ENCODE measurements around the gene URB1. TPM values are rescaled to one million over a fixed set of nuclear protein-coding genes. Genes with fewer than 3 reads are reported as not detected.
"Not testable (repeated sequence)": the region's sequence is repeated elsewhere in the genome, so short reads cannot be mapped to it uniquely, and the experiment has no call there.

Gene URB1, protein sequence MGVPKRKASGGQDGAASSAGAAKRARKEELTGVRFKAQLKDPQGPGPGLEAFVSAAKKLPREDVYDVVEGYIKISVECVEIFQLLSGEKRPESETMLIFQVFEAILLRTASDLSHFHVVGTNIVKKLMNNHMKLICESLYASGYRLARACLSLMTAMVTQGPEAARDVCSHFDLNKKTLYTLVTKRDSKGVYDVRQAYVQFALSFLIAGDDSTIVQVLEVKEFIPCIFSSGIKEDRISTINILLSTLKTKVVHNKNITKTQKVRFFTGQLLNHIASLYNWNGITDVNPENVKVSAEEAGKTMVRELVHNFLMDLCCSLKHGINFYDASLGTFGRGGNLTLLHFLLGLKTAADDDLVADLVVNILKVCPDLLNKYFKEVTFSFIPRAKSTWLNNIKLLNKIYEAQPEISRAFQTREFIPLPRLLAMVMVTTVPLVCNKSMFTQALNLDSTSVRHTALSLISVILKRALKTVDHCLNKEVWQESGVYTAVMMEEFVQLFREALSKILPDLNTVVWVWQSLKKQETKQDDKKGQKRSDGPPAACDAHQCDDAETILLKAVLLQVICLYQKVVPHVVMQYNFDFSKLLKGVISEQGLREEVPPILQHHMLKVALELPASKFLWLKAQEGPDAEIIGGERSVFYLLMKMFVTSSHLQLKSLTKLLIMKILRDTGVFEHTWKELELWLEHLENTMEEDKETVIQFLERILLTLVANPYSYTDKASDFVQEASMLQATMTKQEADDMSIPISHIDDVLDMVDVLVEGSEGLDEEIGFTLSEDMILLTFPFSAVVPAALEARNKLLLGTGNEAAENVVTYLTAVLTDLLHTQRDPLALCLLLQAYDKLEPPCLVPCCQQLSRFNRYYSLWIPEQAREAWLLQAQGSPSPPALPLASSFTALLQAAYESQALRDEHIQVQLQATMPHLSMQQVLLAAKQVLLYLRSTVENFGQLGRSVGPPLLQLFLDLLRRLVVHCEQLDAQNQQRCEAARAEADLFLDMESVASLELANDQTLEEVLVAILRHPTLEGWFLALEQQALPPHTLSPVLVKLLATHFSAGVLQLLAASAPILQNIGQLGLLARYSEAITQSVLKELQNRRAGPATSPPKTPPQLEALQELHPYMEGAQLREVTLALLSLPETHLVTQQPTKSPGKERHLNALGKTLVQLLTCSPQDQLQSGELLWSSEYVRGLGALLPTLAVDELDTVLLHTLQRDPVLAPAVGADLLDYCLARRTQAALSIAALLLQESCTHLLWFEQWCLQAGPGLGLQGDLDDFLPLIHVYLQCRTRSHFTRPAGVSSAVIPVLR (N-terminal part only)
- 5.3 TPM for polyA plus RNA-seq (2012; ENCODE audit: low read depth, missing spikeins)

DNA sequence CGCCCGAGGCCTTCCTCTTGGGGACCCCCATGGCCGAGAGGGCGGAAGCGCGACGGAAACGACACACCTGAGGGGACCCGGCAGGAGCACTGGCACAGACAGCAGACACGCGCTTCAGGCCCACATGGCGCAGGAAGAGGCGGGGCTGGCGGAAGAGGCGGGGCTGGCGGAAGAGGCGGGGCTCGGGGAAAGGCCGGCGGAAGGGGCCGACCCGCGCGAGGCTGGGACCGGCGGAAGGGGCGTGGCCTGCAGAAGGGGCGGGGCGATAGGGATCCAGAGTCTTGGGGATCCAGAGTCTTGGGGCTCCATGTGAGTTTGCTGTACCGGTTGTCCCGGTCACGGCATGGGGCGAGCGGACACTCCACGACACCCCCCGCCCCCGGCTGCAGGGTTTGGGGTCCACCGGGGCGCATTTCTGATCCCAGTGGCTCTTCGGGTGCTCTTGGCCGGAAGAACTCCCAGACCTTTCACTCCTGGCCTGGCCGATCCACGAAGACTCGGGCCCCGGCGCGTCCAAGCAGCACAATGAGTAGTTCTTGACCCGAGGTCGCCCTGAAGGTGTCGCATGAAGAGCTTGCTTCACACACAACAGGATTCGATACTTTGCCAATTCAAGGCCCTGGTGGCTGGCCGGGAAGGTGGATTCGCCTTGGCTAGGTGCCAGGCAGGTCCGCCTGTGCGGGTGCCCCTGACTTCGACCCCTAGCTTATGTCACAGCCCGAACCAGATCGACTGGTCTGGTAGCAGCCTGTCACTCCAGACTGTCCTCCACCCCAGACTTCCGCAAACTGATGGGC is at the start of gene URB1:
URB1 (minus strand) TSS at position 133 of the 797 bp plus-strand sequence; CDS start at position 31, 102 bp downstream.
- FAIRE-seq (peak; percentile 79), DNase-seq (ENCODE audit: insufficient read length, low spot score) (peak; percentile 93)
- TF ChIP-seq POLR2A (IDR thresholded peaks at IDR 0.05; ENCODE audit: low read depth, low read length), result peak; percentile 73
- TF ChIP-seq TAF1 (IDR thresholded peaks at IDR 0.05; ENCODE audit: low read depth, low read length), result peak; percentile 69
- no peak for TF ChIP-seq PAX5 (IDR thresholded peaks at IDR 0.05; ENCODE audit: insufficient read depth, low read length, severe bottlenecking)
- peak; percentile 70 for TF ChIP-seq SPI1 (IDR thresholded peaks at IDR 0.05; ENCODE audit: low read depth, low read length)
- peak; percentile 24; the same call in 1 of the 2 replicates for TF ChIP-seq POU2F2 (IDR thresholded peaks at IDR 0.05; ENCODE audit: low read depth, low read length)
- peak; percentile 71 for TF ChIP-seq POLR2AphosphoS5 (IDR thresholded peaks at IDR 0.05; ENCODE audit: low read depth, low read length)

DNA sequence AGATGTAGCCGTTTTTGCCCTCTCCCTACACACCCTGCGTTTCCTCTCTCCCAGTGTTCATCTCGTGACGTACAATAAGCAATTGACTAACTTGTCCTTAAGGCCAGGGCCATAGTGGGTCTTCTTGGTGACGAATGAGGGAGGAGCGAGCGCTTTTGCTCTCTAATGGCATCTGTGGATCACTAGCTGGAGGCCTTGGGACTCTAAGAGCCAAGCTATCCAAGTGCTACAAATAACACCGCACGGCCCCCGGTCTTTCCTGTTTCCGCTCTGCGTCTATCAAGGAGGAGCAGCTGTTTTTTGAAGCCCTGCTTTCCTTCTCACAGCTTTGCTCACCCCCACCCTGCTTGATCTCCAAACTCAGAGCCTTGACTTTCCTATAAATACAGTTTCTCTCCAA is 44.9 kb upstream of the URB1 start:
- no peak for TF ChIP-seq TAF1 (IDR thresholded peaks at IDR 0.05; ENCODE audit: low read depth, low read length)
- no peak for TF ChIP-seq POLR2AphosphoS5 (IDR thresholded peaks at IDR 0.05; ENCODE audit: low read depth, low read length)
- no peak for TF ChIP-seq SPI1 (IDR thresholded peaks at IDR 0.05; ENCODE audit: low read depth, low read length)
- TF ChIP-seq POLR2A (IDR thresholded peaks at IDR 0.05; ENCODE audit: low read depth, low read length), result no peak
- TF ChIP-seq POU2F2 (IDR thresholded peaks at IDR 0.05; ENCODE audit: low read depth, low read length), result no peak
- TF ChIP-seq PAX5 (IDR thresholded peaks at IDR 0.05; ENCODE audit: insufficient read depth, low read length, severe bottlenecking), result no peak
- FAIRE-seq, result no peak

DNA sequence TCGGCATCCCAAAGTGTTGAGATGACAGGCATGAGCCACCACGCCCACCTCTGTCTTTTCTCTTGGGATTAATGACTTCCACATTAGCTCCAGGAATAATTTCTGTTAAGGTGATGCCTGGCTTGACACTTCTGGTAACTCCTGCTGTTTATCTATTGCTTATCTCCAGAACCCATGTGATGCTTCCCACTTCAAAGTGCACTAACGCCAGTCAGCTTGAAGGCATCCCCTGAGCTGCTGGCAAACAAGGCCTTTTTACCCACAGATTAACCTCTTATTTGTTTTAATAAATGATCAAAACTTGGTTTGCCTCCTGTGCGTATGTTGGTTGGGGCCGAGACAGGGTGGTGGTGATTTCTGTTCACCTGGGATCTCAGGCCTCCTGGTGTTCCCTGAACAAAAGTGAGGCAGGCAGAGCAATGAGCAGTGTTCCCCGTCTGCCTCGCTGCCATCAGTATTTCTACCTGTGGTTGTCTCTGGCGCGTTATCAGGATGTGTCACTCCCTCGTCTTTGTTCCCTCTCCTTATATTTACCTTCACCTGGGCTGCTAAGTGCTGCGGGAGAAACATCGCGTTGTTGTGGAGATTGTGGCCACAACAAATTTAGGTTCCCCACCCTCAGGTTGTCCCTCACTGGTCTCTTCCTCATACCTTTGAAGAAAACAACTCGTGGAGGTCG is 40.3 kb upstream of the URB1 start:
- not testable (repeated sequence) for DNase-seq (ENCODE audit: insufficient read length, low spot score); FAIRE-seq

More for the DNA sequence above, 44.9 kb upstream of the URB1 start:
- no peak for DNase-seq (ENCODE audit: insufficient read length, low spot score)

DNA sequence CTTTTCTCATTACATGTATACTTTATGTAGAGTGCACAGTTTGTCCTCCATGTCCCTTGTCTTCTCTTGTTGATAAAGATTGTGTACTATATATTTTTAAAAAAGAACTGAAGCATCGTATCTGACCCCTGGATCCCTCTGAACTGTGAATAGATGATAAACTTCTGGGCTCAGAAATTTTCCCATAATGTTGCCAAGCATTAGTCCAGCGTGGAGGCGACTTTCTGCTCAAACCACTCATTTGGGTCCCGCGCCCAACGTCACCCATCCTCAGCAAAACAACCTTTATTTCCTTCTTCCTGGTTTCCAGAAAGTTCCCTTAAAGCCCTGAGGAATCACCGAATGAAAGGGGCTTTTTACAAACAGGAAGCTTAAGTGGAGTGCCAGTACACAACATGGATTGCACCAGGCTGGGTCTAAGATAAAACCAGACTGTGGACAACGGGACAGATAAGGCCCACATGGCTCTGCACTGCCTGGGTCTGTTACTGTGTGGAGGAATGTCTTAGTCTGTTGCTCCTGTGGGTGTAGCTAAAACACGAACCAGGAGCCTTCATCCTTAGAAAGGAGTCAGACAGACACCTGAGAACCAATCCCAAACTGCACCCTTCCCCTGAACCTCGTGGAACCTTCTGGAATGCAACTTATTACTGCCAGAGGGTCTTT is 35.3 kb upstream of the URB1 start:
- FAIRE-seq, result no peak
- no peak for DNase-seq (ENCODE audit: insufficient read length, low spot score)
- no peak for TF ChIP-seq POLR2A (IDR thresholded peaks at IDR 0.05; ENCODE audit: low read depth, low read length)
- TF ChIP-seq POU2F2 (IDR thresholded peaks at IDR 0.05; ENCODE audit: low read depth, low read length), result no peak
- no peak for TF ChIP-seq POLR2AphosphoS5 (IDR thresholded peaks at IDR 0.05; ENCODE audit: low read depth, low read length)
- TF ChIP-seq TAF1 (IDR thresholded peaks at IDR 0.05; ENCODE audit: low read depth, low read length), result no peak
- TF ChIP-seq PAX5 (IDR thresholded peaks at IDR 0.05; ENCODE audit: insufficient read depth, low read length, severe bottlenecking), result no peak
- no peak for TF ChIP-seq SPI1 (IDR thresholded peaks at IDR 0.05; ENCODE audit: low read depth, low read length)

DNA sequence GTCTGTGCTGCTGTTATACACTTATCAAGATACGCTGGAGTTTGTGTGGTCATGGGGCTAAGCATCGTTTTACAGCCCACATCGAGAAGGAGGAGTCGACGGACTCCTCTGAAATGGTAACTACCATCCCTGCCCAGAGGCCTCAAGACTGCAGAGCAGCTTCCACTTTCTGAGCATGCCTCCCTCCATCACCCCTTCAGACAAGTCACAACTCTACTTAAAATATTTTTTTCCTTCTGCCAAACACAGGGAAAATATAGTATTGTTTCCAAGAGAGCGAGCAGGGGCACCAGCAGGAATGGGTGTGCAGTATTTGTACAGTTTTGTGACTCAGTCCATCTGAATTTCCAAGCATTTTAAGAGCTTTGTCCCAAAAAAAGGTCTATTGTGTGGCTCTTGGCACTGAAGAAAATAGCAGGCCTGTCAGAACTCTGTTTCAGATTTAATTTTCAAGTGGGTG is 33.8 kb upstream of the URB1 start:
- FAIRE-seq (no peak), DNase-seq (ENCODE audit: insufficient read length, low spot score) (no peak)
- no peak for TF ChIP-seq POLR2A (IDR thresholded peaks at IDR 0.05; ENCODE audit: low read depth, low read length)
- TF ChIP-seq POU2F2 (IDR thresholded peaks at IDR 0.05; ENCODE audit: low read depth, low read length), result no peak
- TF ChIP-seq SPI1 (IDR thresholded peaks at IDR 0.05; ENCODE audit: low read depth, low read length), result no peak
- TF ChIP-seq TAF1 (IDR thresholded peaks at IDR 0.05; ENCODE audit: low read depth, low read length), result no peak
- no peak for TF ChIP-seq POLR2AphosphoS5 (IDR thresholded peaks at IDR 0.05; ENCODE audit: low read depth, low read length)
- no peak for TF ChIP-seq PAX5 (IDR thresholded peaks at IDR 0.05; ENCODE audit: insufficient read depth, low read length, severe bottlenecking)

DNA sequence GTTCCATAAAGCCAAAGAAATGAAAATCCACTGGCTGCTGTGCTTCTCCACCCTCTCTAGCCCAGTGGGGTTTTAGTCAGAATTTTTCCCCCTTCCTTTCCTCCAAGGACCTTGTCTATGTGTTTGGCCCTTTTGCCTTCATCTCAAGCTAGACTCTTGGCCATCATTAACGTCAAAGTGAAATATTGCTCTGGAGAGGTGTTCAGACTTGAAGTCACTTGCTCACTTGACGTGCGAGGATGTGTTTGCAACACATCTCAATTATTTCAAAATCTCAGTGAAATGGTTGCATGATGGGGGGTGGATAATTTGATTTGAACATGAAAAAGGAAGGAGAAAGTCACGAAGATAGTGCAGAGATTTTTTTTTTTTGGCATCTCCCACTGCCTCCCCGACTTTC is 33.3 kb upstream of the URB1 start:
- DNase-seq (ENCODE audit: insufficient read length, low spot score) (no peak), FAIRE-seq (no peak)
- TF ChIP-seq POU2F2 (IDR thresholded peaks at IDR 0.05; ENCODE audit: low read depth, low read length) (no peak), PAX5 (IDR thresholded peaks at IDR 0.05; ENCODE audit: insufficient read depth, low read length, severe bottlenecking) (no peak), POLR2A (IDR thresholded peaks at IDR 0.05; ENCODE audit: low read depth, low read length) (no peak), POLR2AphosphoS5 (IDR thresholded peaks at IDR 0.05; ENCODE audit: low read depth, low read length) (no peak), SPI1 (IDR thresholded peaks at IDR 0.05; ENCODE audit: low read depth, low read length) (no peak), TAF1 (IDR thresholded peaks at IDR 0.05; ENCODE audit: low read depth, low read length) (no peak)

DNA sequence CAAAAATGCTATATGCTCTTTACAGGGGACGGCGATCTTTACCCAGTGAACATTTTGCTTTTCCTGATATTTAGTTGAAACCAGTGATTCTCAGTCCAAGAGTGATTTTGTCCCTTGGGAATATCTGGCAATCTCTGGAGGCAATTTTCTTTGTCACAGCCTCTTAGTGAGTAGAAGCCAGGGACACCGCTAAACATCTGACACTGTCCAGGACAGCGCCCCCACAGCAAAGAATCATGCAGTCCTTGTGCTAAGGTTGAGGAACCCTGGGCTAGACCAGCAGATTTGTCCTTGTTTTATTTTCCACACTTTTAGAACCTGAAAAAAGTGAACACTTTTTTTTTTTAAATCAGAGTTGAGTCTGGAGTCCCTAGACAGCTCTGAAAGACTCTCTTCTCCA is 32.8 kb upstream of the URB1 start:
- DNase-seq (ENCODE audit: insufficient read length, low spot score) (no peak), FAIRE-seq (no peak)
- TF ChIP-seq POLR2A (IDR thresholded peaks at IDR 0.05; ENCODE audit: low read depth, low read length), result no peak
- TF ChIP-seq SPI1 (IDR thresholded peaks at IDR 0.05; ENCODE audit: low read depth, low read length), result no peak
- no peak for TF ChIP-seq POLR2AphosphoS5 (IDR thresholded peaks at IDR 0.05; ENCODE audit: low read depth, low read length)
- no peak for TF ChIP-seq TAF1 (IDR thresholded peaks at IDR 0.05; ENCODE audit: low read depth, low read length)
- no peak for TF ChIP-seq PAX5 (IDR thresholded peaks at IDR 0.05; ENCODE audit: insufficient read depth, low read length, severe bottlenecking)
- TF ChIP-seq POU2F2 (IDR thresholded peaks at IDR 0.05; ENCODE audit: low read depth, low read length), result no peak
